HG02981 (cell line): Measurements from ENCODE around the gene SPAG16.
A peak's percentile ranks its signal among the peaks of the same experiment; 100 is the strongest.

Experiments used
- ATAC-seq: cut with Tn5 transposase; IDR thresholded peaks from one replicate; pipeline ENCODE4 v1.9.1; 2021; ENCODE audit warnings: mild to moderate bottlenecking, moderate library complexity; ENCODE audit not compliant: unreplicated experiment

SPAG16 gene

DNA sequence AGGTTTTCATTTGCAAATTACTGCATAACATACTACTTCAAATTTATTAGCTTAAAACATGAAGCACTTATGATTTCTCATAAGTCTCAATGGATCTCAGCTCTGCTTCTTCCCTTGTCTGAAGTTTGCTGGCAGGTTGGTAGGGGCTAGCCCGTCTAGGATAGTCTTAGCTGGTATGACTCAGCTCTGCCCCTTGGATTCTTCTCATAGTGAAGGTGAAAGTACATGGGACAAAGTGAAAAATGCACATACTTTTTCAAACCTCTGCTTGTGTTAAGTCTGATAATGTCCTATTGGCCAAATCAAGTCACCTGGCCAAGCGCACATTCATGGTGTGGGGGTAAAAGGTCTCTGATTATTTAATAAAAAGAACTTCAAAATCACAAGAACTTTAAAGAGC lies 941.8 kb downstream of the SPAG16 start:
- ATAC-seq, result no peak

DNA sequence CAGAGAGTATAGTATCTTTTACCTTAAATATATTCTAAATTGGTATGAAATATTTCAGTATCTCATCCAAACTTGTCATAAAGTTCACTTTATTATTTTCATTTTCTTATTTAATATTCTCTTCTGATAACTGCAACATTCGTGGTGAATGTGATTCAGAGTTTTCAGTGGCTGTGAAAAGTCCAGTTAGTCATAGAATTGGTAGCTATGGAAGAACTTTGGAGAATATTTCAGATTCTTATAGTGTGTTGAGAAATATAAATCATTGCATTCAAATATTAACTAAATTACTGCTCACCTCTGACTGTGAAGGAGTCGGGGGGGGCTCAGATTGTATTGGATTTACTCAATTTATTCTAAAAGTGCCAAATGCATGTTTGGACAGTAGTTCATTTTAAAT lies 948.0 kb downstream of the SPAG16 start:
- no peak for ATAC-seq

DNA sequence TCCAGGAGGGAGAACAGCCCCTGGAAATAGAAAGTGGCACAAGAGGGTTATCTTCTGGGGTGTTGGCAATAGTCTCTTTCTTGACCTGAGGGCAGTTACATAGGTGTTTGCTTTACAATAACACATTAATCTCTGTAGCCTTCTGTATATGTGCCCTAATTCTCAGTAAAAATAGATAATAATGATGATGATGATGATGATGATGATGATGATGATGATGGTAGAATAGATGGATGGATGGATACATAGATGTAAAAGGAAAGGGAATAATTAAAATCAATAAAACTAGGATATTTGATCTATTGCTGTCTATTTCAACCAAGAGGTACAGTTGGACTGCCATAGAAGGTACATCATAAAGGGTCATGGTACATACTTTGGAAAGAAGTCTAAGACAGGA lies 948.9 kb downstream of the SPAG16 start:
- ATAC-seq, result no peak

DNA sequence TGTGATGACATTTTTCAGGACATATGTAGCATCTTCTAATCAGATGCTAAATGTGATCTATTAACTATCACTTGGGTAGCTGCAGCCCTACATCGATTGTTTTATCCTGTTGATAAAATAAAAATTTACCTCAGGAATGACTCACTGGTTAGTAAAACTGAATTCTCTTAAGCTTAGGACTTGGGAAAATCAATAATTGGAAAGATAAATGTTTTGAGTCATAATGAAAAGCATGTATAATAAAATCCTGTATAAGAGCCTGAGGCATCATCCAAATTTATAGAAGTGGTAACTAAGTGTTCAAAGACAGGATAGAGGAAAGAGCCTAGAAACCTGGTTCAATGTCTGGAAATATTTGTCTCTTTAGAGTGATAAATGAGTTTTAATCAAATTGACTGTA lies 958.5 kb downstream of the SPAG16 start:
- ATAC-seq, result no peak

DNA sequence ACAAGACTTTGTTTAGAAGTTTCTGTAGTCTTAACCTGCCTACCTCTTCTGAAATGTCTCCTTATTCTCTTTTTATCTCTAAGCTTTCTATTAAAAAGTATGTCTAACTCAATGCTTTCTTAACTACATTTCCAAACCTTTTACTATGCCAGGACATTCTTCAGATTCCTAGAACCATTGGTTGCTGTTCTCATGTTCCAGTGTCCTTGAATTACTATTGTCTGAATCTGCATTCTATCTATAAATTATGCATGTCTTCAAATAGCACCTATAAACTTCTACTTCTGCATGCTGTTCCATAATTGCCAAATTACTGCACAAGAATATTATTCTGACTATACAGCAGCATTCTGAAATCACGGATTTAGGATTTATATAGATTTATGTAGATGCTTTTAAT lies 960.6 kb downstream of the SPAG16 start:
- no peak for ATAC-seq

DNA sequence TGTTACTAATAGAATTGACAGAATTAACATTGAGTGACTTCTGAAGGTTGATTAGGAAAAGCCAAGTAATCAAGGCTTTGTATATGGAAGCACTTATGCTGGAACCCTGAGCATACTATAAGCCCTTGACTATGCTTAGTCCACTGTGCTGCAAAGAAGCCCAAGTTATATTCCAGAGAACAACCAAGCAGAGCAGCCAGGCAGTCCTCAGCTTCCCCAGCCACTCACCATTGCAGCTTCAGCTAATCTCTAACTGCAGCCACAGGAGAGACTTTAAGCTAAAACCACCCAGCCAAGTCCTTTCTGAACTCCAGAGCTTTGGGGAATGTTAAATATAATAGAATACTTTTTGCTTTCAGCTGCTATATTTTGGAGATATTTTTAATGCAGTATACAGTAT lies 962.2 kb downstream of the SPAG16 start:
- no peak for ATAC-seq

DNA sequence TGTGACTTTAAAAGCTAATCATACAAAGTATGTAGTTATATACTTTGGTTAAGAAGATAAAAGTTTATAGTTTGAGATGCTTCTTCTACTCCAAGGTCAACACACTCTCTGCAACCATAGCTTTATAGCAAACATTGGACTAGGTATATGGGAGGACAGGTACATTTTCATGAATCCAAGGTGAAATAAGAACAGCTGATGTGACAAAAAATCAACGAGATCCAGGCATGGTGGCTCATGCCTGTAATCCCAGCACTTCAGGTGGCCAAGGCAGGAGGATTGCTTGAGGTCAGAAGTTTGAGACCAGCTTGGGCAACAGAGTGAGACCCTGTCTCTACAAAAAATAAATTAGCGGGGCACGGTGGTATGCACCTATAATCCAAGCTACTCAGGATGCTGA lies 963.3 kb downstream of the SPAG16 start:
- no peak for ATAC-seq

DNA sequence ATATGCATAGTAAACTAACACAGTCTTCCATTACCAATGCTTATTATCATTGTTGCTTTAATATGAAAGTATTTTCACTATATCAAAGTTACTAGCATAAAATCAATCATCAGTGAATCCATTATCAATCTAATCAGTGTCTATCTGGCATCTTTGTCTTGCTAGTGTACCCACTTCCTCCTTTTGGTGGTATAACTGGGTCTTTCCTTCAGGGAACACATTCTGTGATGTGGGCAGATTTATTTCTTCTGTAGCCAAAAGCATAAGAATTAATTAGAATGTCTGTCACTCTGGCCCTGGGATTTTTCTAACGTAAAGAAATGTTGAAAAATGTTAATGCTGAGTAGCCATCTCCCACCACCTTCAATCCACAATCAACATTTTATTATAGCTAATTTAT lies 970.8 kb downstream of the SPAG16 start:
- no peak for ATAC-seq

DNA sequence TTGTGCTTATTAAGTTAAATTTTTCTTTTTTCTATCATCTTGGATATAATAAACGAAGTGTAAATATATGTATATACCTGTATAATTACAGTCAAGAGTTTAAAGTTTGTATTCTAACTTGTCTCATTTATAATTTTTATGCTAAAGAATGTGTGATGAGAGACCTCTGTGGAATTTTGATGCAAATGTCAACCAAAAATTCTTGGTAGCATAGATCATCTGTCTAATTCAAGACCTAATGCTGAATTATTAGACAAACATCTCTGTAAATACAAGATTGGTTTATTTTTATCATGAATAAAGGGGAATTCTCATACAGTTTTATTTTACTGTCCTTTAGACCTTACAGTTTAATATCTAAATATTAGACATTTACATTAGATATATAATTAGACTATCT lies 977.4 kb downstream of the SPAG16 start:
- ATAC-seq, result no peak

DNA sequence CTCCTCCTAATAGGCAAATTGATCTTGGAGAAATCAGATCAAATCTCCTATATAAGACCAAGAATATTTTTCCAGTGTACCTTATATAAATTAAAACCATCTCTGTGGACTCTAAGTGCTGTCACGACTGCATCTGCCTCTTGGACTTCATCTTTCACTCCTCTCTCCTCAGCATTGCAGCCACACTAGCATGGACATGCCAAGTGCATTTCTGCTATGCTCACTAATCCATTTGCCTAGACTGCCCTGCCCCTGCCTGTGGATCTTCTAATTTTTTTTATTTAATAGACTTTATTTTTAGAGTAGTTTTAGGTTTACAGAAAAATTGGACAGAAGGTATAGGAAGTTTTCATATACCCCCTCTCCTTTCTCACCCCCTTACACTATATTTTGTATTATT lies 979.9 kb downstream of the SPAG16 start:
- ATAC-seq, result no peak

DNA sequence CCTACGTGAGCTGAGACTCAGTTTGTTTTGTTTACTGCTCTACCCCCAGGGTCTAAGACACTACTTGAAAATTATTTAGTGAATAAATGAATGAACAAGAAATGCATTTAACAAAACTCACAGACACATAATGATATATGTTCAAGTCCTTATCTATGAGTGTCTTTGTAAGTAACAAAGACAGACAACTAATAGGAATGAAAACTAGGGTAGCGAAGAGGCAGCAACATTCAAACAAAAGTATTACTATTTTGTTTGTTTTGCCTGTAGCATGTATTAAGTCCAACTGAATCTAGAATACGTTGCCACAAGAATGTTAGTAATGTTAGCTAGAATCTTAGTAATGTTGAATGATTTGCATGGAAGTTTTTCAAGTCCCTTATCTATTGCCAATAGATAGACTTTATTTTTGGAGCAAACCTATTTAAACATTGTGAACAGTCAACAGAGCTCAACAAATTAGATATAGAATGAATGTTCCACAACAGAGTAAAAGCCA lies 981.8 kb downstream of the SPAG16 start:
- no peak for ATAC-seq

DNA sequence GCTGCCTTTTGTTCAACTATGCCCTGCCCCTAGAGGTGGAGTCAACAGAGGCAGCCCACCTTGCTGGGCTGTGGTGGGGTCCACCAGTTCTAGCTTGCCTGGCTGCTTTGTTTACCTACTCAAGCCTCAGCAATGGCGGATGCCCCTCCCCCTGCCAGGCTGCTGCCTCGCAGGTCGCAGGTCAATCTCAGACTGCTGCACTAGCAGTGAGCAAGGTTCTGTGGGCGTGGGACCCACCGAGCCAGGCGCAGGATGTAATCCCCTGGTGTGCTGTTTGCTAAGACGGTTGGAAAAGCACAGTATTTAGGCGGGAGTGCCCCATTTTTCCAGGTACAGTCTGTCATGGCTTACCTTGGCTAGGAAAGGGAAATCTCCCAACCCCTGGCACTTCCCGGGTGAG lies 993.6 kb downstream of the SPAG16 start:
- no peak for ATAC-seq

DNA sequence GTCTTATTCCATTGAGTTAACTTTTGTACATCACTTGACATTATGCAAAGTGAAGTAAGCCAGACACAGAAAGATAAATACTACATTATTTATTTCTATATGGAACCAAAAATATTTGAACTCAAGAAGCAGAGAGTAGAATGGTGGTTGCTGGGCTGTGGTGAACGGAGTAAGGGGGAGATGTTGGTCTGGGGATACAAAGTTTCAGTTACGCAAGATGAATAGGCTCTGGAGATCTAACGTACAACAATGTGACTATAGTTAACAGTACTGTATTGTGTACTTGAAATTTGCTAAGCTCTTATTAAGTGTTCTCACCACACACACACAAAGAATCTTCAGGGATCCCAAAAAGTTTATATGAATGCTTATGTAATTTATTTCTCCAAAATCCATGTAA lies 1001.7 kb downstream of the SPAG16 start:
- ATAC-seq, result no peak

DNA sequence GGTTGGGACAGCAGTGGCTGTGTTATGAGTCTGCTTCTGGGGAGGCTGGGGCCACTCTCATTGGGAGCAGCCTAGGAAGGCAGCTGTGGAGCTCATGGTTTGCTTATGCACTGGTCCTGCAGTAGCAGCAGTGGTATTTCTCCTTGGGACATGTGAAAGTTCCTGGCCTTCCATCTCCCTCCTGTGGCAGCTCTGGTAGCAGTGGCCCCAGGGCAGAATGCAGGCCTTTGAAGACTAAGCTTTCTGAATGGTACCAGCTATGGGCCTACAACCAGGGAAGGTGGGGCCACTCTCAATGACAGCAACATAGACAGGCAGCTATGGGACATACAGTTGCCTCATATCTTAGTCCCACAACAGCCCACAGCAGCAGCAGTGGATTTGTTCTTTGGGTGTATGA lies 1009.3 kb downstream of the SPAG16 start:
- ATAC-seq, result no peak

DNA sequence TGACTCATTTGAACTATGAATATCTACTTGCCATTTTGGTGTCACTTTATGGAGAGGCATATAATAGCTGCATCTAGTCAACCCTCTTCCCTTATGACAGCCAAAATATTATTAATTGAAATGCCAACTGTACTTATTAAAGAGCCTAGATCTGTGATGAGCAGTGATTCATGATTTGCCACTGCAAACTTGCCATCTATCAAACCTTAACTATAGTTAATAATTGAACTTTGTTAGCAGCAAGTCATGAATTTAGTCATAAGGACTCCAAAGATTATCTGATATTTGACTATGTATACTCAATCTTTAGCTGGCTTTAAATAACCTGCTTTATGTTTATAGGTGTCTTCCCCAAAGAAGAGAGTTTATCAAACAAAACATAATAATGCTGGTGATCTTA lies 1010.2 kb downstream of the SPAG16 start:
- ATAC-seq, result no peak

DNA sequence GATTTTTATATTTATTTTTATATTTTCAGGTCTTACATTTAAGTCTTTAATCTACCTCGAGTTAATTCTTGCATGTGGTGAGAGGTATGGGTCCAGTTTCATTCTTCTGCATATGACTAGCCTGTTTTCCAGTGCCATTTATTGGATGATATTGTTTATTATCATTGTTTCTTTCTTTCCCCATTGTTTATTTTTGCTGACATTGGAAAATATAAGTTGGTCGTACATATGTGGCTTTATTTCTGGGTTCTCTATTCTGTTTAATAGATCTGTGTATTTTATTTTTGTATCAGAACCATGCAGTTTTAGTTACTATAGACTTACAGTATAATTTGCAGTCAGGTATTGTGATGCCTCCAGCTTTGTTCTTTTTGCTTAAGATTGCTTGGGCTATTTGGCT lies 1013.2 kb downstream of the SPAG16 start:
- ATAC-seq, result no peak

DNA sequence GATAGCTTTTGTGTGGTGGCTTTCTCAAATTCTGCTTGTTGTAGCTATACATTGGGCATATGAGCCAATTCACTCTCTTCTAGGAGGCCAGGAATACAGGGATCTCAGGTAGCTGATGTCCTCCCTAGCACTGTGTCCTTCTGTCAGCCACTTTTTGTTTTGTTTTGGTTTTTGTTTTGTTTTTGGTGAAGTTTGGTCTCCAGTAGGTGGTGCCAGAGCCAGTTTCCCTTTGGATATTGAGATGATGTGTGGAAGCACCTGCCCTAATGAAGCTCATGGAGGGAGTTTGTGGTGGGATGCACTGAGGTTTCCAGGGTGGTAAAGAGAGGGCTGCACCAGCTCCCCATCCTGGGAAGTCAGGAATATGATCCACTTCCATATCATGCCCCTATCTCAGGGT lies 1026.1 kb downstream of the SPAG16 start:
- ATAC-seq, result no peak

DNA sequence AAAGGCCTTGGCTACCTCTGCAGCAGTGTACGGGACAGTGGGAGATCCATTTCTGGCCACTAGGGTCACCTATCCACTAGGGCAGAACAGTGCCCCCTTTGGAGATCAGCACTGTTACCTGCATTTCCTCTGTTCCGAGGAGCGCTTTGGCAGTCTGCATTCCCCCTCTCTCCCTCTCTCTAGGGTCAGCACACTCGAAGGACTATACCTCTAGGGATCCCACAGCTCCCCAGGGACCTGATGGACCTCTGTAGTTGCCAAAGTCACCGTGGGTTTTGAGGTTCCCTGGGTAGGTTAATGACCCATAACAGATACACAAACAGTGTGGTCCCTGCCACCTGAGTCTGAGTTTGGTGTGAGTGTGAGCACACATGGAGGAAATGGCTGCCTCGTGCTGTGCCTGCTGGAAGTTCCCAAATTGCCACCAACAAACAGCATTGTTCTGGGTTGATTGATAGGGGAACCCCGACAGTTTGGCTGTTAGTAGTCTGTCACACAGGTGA lies 1026.8 kb downstream of the SPAG16 start:
- ATAC-seq, result peak; percentile 59

DNA sequence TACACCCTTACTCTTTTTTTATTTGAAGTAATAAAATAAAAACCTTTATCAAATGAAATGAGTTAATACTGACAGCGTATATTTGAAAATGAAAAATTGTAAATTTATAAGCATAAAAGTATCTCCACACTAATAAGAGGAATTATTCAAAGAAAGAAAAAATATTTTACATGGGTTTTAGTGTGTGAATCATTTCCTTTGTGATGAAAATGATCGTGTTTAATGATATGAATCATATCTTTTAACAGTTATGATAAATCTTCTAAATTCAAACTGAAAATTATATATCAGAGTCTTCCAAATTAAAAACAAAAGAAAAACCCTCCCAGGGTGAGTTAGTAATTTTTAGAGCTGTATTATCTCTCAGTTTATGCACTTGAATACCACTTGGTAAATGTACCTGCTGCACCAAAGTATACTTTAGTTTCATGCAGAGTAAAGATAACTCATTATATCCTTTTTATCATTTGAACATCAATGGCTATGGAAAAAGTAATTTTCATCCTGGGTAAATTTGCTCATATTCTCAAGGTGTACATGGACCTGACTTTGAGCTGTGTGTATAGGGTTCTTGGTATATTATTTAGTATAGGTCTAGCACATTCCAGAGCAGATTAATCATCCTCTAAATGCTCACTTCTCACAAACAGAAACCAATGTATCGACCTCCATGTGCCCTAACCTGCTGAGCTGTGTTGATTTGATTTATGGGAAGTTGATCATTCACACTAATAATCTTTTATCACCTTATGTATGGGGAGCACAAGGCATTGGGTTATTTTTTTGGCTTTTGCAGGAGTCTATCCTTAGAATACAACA lies 1027.9 kb downstream of the SPAG16 start:
- ATAC-seq, result no peak

DNA sequence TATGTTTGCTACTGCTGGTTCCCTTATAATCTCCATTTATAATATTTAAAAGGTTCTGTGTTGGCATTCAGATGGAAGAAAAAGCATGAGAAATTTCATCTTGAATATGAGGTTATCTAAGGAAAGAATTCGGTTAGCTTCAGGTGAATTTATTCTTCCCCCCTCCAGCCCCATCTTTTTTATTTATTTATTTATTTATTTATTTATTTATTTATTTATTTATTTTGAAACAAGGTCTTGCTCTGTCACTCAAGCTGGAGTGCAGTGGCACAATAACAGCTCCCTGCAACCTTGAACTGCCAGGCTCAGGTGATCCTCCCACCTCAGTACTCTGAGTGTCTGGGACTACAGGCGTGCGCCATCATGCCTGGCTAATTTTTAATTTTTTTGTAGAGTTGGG lies 1031.1 kb downstream of the SPAG16 start:
- no peak for ATAC-seq

DNA sequence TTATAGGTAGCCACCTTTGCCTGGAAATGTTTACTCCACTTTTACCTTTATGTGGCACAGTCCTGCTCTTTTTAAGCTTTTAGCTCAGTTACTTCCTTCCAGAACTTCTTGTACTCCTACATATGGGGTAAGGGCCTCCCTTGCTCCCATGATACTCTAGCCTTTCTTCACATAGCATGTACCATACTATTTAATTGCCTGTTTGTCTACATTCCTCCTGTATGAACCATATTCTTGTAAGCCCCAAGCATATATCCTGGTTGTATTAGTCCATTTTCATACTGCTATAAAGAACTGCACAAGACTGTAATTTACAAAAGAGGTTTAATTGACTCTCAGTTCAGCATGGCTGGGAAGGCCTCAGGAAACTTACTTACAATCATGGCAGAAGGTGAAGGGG lies 1035.9 kb downstream of the SPAG16 start:
- ATAC-seq, result no peak

DNA sequence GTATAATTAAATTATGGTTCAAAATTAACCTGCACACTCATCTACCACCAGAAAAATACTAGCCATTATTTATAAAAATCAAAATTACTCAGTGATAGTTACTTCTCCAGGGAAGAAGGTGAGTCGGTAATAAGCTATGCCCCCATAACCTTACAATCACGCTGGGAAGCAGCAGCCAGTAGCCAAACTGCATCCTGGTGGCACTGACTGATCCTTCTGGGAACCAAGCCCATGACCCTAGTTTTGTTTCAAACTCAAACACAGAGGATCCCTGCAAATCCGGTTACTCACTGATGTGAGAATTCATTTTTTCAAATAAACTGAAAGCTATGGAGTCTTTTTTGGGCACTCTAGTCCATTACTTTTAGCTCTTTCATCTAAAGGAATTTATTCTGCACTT lies 1038.4 kb downstream of the SPAG16 start:
- ATAC-seq, result no peak

DNA sequence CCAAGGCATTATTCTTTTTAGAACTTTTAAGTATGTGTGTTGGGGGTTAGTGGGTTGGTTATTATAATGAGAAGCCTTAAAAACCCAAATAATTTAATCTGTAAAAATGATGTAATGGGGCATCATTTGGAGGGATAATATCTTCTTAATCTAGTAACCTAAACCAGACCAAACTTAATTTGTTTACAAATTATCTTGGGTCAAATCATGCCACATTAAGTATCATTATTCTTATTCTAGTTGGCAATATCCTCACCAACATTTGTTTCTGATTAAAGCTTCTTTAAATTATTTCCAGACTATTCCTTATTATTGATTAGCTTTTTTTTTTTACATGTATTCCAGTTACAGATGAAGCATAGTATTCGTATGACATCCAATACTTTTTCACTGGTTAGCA lies 1041.1 kb downstream of the SPAG16 start:
- no peak for ATAC-seq
